ENCODE data around the gene TGM3. TPM values are rescaled to one million over a fixed set of nuclear protein-coding genes. Genes with fewer than 3 reads are reported as not detected.

TGM3 gene
- total RNA-seq, 4 donors from 2014 or later = 64.1 to 130 (median 104) TPM

- WGBS, 2 donors = 84 to 90% methylated on average over 10 of the region's 10 CpGs
- TF ChIP-seq CTCF (IDR thresholded peaks at IDR 0.05) (no peak), POLR2A (IDR thresholded peaks at IDR 0.05) (no peak)
- H3K4me3 ChIP-seq (ENCODE audit: low read depth, poor library complexity, severe bottlenecking) = no peak overlapping the region
- intact Hi-C loops (cut with DNase I; ENCODE audit: low total_unique reads) = no loop called here
- no peak for DNase-seq (ENCODE audit: low spot score in 2 of 2)
Measured at GRCh38 chr20:2253256-2253655, 42.5 kb upstream of the TGM3 start.

- intact Hi-C loops (cut with DNase I; ENCODE audit: low total_unique reads) = no loop called here
- WGBS, 2 donors = 74 to 86% methylated on average over 1 of the region's 1 CpG
- H3K4me3 ChIP-seq (ENCODE audit: low read depth, poor library complexity, severe bottlenecking) = no peak overlapping the region
- DNase-seq (ENCODE audit: low spot score in 2 of 2) = peak in 1 of 2 donors; percentile 10
- TF ChIP-seq POLR2A (IDR thresholded peaks at IDR 0.05) (no peak), CTCF (IDR thresholded peaks at IDR 0.05) (no peak)
Measured at GRCh38 chr20:2254333-2254732, 41.5 kb upstream of the TGM3 start.

- no peak for TF ChIP-seq CTCF (IDR thresholded peaks at IDR 0.05)
- no peak for TF ChIP-seq POLR2A (IDR thresholded peaks at IDR 0.05)
- whole genome bisulfite sequencing, 2 donors = 44 to 56% methylated on average over 9 of the region's 9 CpGs
Measured at GRCh38 chr20:2255926-2256531, 39.8 kb upstream of the TGM3 start.

GRCh38 chr20:2259731-2260130 is 36.1 kb upstream of the TGM3 start:
- DNase-seq (ENCODE audit: low spot score in 2 of 2) = peak in 1 of 2 donors; percentile 50
- 52 to 69% methylated on average over 6 of the region's 6 CpGs for WGBS, 2 donors
- intact Hi-C loops (cut with DNase I; ENCODE audit: low total_unique reads) = no loop called here
- H3K4me3 ChIP-seq (ENCODE audit: low read depth, poor library complexity, severe bottlenecking) = no peak overlapping the region
- TF ChIP-seq POLR2A (IDR thresholded peaks at IDR 0.05) (no peak), CTCF (IDR thresholded peaks at IDR 0.05) (no peak)

More at GRCh38 chr20:2255926-2256531, 39.8 kb upstream of the TGM3 start:
- intact Hi-C loops (cut with DNase I; ENCODE audit: low total_unique reads) = no loop called here
- DNase-seq (ENCODE audit: low spot score in 2 of 2) = peak in 1 of 2 donors; percentile 81
- H3K4me3 ChIP-seq (ENCODE audit: low read depth, poor library complexity, severe bottlenecking) = no peak overlapping the region

- DNase-seq (ENCODE audit: low spot score in 2 of 2) = peak in 1 of 2 donors; percentile 76
- intact Hi-C loops (cut with DNase I; ENCODE audit: low total_unique reads) = no loop called here
- H3K4me3 ChIP-seq (ENCODE audit: low read depth, poor library complexity, severe bottlenecking) = no peak overlapping the region
- WGBS, 2 donors = 72 to 75% methylated on average over 9 of the region's 9 CpGs
- TF ChIP-seq POLR2A (IDR thresholded peaks at IDR 0.05) (no peak), CTCF (IDR thresholded peaks at IDR 0.05) (no peak)
Measured at GRCh38 chr20:2260250-2260649, 35.6 kb upstream of the TGM3 start.

- TF ChIP-seq CTCF (IDR thresholded peaks at IDR 0.05) = no peak
- TF ChIP-seq POLR2A (IDR thresholded peaks at IDR 0.05) = no peak
- DNase-seq (ENCODE audit: low spot score in 2 of 2) = peak in 1 of 2 donors; percentile 76
- H3K4me3 ChIP-seq (ENCODE audit: low read depth, poor library complexity, severe bottlenecking) = no peak overlapping the region
- intact Hi-C loops (cut with DNase I; ENCODE audit: low total_unique reads) = no loop called here
- WGBS, 2 donors = 38 to 43% methylated on average over 8 of the region's 8 CpGs
Measured at GRCh38 chr20:2261046-2261485, 34.7 kb upstream of the TGM3 start.

Data from lower leg skin (tissue), 4 donors.